ENCODE results near the gene SNX10.

Gene SNX10

DNA sequence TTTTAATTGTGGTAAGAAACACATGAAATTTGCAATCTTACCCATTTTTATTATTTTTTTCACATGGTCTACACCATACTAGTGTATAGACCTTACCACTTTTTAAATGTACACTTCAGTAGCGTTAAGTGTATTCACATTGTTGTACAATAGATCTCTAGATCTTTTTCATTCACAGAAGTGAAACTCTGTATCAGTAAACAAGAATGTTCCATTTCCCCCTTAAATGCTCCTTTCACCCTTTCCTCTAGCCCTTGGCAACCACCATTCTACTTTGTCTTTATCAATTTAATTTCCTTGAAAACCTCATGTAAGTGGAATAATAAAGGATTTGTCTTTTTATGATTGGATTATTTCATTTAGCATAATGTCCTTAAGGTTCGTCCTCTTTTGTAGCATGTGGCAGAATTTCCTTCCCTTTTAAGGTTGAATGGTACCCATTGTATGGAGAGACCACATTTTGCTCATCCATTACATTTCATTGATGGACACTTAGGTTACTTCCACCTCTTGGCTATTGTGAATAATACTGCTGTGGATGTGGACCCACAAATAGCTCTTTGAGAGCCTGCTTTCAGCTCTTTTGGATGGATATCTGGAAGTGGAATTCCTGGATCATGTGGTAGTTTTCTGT is 45.7 kb downstream of the SNX10 start:
- DNase-seq = no peak

DNA sequence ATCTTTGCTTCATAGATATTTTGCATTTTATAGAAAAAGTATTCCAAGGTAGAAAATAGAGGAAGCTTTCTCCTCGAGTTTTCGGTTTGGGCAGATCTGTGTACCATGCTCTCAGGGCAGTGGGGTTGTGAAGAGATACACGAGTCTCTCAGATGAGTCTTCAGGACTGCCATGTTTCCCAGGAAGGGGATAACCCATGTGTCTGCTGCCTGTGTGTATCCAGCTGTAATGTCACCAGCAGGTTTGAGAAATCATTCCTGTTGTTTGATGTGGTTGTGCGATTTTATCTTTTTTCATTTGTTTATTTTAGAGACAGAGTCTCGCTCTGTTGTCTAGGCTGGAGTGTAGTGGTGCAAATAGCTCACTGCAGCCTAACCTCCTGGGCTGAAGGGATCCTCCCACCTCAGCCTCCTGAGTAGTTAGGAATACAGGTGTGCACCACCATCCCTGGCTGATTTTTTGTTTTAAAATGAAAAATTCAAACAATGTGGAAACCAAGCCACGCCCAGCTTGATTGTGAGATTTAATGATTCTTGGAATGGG is 48.9 kb downstream of the SNX10 start:
- no peak for DNase-seq

DNA sequence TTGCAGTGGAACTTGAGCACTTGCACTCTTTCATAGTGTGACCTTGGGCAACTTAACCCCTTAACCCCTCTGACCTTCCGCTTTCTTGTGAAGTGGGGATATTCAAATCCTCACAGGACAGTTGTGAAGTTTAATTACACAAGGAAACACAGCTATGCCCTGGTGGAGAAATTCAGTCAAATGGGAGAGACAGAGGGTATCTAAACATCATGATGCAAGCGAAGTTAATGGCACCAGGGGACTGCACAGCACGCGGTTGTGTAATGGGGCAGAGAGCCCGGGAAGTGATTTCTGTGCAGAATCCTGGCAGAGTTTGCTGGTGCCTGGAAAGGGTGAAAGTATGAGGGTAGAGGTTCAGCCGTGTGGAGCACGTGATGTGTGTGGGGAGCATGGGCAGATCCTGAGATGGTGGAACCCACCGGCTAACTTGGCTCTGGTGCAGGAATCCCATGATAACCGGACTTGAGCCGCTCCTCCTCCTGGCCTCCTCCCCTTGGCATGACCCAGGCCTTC is 51.7 kb downstream of the SNX10 start:
- DNase-seq = no peak

DNA sequence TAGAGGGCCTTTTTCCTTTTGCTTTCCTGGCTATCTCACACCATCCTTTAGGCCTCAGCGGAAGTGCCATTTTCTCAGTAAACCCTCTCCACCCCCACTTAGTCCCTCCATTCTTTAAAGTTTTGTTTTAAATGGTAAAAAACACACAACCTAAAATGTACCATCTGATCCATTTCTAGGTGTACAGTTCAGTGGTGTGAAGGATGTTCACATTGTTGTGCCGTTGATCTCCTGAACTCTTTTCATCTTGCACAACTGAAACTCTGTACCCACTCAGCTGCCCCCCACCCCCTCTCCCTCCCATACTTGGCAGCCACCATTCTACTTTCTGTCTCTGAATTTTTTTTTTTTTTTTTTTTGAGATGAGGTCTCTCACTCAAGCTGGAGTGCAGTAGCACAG is 52.2 kb downstream of the SNX10 start:
- no peak for DNase-seq

DNA sequence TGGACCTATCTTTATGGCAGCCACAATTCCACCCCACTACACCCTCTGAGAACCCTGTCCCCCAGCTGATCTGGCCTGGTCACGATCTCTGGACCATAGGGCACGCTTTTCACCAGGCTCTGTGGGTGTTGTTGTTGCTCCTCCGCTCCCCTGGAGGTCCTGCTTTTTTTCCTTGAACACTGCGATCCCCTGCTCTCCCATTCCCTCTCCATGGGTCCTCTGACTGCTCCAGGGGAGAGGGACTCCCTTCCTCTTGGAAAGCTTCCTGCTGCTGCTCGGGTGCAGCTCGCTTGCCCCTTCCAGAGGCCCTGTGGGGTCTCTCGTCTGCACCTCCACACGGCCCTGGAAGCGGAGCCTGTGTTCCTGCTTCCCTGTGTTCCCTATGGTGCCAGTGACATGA is 53.5 kb downstream of the SNX10 start:
- DNase-seq = no peak

DNA sequence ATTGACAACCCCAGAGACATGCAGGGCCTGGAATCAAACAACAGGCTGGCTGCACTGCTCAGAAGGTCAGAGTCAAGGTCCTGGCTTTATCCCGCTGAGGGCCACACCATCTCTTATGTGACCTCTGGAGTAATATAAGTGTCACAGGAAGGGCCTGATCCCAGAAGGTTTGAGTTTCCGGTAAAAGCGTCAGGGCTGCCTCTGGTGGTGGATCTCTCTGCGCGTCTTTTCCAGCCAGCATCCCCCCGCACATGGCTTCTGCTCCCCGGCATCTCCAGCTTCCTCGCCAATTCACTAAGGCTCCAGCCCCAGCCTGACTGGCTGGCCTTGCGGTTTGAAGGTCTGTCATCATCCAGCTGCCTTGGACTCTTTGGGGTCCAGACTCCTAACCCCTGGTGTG is 54.2 kb downstream of the SNX10 start:
- no peak for DNase-seq

DNA sequence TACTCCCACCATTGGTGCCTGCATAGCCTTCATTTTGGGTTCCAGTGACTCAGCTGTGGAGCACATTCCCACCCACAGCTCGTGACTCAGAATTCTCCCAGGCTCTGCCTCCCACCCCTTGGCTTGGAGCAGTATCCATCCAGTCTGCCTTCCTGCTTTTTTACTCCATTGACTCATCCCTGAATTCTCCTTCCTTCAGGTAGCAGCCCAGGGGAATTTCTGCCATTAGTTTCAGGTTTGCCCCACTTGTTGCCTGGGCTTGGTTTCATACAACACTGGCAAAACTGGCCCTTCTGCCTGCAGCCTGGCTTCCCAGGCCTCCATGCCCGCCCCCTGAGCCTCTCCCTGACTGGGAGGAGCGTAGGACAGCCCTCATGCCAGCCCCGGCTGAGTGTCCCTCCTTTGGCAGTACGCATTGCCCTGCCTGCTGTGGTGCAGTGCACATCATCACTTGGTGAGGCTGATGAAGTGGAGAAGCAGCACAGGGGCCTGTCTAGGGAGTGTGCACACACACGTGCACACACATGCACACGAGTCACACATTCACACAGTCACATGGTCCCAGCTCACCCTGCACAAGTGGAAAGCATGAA is 55.0 kb downstream of the SNX10 start:
- DNase-seq = peak; percentile 16

DNA sequence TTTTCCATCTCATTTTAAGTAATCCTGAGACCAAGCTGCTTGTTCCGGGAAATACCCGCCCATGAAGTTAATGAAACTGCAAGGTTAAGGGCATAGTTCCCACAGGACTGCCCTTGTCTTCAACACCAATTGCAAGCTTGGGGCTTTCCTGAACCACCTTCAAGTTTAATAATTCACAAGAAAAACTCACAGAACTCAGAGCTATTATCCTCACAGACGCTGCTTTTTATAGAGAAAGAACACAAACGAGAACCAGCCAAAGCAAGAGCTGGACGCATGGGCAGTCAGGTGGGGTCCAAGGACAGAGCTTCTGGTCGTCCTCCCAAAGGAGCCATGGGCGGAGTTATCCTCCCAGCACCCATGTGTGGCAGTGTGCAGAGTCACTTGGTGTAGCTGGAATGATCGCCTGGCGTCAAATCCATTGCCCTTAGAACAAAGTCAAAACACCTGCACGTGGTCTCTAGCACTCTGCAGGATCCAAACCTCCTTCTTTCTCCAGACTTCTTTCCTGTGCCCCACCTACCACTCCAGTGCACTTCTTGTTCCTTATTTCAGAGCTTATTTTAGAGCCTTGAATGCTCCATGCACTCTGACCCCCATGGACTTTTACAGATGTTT is 56.7 kb downstream of the SNX10 start:
- DNase-seq = no peak

DNA sequence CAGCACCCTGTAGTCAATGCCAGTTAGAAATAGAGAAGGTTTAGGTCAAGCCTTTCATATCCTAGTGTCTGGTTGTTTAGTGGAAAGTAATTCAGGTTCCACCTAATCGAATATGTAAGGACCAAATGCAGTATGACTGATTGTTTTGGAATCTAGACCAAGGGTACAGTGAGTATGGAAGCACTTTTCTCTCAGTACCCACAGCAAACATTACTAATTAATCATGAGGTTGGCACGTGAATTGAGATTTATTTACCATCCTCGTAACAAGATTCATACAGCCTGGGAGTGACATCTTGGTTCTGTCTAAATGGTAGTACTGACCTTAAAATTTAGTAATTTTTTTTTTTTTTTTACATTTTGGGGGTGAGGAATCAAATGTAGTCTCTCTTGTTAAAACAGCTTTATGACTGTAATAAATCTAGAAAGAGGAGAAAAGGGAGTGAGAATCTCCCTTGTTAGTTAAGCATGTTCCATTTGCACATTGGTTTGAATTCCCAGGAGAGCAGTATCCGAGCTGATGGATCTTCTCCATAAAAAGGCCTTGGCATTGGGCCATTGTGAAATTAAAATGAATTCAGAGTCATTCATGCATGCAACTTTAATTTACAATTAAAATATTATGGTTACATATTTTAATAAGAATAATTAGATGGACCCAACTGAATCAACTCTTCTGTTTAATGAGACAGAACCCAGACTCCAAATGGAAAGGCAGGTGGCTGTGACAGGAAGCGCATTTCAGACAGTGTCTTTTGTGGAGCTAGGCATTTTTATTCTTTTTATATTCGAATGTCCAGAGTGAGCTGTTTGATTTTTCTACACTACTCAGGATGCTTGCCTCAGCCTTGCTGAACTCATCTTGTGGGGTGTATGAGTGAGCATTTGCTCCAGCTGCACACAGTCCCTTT is 57.6 kb downstream of the SNX10 start:
- no peak for DNase-seq

DNA sequence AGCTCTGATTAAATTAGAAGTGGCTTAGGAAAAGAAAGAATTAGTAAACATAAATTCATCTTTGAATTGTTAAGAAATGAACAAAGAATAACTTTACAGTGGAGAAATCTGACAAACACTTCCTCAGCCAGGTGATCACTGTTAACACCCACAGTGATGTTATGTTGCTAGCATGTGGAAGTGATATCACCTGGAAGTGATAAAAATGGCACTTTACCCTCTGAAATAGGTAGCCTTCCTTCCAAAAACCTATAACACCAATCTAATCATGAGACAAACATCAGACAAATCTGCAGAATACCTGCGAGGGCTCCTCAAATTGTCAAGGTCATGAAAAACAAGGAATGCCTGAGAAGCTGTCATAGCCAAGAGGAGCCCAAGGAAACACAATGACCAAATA is 59.5 kb downstream of the SNX10 start:
- no peak for DNase-seq

DNA sequence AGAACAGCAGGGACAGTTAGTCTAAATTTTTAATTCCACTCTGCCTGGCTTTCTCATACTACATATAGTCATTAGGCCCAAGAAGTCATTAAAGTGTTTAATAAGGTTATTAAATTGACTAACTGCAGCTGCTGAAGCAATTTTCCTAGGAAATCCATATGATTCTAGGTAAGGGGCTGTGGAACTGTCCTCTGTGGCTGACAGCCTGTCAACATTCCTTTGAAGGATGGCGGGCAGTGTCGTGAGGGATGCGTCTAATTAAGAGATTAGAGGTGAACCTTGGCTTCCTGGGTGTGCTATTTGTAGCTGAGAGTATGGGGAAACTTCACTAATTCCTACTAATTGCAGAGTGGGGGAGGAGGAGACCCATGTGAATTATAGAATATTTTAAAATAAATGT is 64.6 kb downstream of the SNX10 start:
- no peak for DNase-seq

DNA sequence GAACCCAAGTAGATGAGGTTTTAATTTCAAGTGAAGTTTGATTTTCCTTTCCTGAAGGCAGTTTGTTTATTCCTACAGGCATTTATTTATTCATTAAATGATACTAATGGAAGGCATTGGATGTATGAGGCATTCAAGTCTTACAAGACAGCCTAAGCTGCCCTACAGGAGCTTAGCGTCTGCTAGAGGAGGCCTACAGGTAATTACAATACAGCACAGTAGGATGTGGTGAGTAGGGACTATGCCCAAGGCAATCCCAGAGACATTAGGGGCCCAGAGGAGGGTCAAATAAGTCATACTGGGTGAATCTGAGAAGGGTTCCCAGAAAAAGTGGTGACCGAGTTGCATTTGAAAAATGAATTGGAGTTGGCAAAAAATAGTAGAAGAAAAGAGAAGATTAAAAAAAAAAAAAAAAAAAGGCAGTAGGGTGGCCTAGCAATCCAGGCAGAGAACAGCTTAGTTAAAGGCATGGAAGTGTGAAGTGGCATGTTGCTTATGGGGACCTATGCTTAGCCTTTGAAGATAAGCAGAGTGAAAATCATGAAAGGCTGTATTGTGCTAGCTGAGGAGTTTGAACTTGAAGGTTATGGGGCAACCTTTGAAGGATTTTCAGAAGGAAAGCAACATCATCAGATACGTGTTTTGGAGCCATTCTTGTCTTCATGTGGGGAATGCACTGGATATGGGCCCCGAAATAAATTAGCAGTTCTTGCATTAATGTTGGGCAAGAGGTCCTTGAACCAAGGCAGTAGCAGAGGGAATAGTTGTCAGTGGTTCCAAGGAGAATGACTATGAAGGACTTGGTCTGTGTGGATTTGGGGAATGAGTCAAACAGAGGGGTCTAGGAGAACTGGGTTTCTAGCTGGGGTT is 65.5 kb downstream of the SNX10 start:
- DNase-seq = no peak

DNA sequence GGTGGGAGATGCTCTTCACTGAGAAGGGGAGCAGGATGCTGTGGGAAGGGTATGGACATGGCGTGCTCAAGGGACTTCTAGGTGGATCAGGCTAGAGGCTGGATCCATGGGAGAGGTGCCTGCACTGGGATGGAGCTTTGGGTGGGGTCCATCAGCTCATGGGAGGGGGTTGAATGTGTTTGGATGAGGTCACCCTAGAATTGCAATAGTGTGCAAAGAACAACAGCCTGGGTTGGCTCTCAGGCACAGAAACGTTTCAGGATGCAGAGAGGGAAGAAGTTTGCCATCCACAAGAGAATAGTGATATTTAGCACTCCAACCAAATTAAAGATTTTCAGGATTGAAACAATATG is 66.1 kb downstream of the SNX10 start:
- DNase-seq = no peak

DNA sequence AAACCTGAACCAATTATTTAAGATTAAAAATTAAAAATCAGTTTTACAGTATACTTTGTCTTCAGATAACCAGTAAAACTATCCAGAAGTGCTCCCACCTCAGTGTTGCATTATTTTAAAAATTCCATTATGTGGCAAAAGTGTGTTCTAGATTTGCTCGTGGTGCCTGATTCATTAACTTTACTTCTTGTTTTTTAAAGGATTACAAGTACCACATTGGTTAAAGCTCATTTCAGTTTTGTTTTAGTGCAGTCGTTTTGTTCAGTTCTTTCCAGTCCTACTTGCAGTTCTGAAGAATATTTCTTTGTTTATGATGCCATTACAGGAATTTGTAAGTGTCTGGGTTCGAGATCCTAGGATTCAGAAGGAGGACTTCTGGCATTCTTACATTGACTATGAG is 69.0 kb downstream of the SNX10 start:
- no peak for DNase-seq

DNA sequence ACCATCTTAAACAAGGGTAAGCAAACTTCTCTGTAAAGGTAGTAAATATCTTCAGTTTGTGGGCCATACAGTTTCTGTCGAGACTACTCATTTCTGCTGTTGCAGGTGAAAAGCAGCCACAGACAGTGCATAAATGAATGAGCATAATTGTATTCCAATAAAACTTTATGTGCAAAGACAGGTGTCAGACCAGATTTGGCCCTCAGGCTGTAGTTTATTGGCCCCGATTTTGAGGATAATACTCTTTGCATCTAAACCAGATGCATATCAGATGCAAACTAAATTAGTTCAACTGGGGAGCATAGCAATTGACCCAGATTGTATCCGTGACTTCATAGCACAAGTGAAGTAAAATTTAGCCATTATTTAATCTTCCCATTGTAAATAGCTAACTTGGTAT is 70.0 kb downstream of the SNX10 start:
- no peak for DNase-seq

DNA sequence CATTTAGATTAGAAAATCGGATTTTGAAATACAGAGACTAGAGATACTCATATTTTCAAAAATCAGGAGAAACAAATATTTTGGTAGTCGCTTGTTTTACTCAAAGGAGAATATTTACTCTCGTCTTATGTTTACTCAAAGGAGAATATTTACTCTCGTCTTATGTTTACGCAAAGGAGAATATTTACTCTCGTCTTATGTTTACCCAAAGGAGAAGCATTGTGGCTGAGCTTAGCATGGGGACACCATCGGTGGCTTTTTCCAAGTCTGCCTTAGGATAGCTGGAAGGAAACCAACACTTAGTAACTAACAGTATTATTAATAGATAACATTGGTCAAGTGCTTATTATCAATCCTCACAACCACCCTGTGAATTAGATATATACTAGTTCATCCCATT is 71.8 kb downstream of the SNX10 start:
- no peak for DNase-seq

DNA sequence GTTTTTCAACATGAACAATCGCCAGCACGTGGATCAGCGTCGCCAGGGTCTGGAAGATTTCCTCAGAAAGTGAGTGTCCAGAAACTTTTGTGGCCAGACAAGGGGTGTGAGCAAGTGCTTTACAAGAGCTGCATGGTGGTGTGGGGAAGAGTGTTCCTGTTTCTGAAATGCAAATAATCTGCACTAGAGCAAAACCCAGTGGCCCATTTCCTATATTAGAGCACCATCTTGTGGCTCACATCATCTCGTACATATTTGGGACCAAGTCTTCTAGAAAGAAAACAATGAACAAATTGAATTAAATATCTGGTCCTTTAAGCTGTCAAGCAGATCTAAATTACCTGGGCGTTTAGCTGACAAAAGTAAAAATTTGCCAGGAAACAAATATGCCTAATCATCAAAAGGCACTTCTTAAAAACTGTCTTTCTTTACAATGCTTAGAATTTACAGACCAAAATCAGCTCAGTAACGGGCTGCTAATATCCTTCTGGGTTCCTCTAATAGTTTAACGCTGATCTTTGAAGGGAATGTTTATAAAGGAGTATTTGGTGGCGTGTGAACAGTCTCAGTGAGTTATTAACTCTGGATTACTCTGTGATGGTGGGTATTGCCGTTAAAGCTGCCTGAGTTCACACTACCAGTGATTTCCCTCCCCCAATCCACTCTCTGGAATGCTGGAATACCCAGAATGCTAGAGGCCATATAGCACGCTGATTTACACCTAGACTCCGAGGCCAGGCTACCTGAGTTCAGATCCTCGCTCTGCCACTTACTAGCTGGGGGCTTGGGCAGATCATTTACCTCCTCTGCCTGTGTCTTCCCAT is 73.6 kb downstream of the SNX10 start:
- peak; percentile 47 for DNase-seq

DNA sequence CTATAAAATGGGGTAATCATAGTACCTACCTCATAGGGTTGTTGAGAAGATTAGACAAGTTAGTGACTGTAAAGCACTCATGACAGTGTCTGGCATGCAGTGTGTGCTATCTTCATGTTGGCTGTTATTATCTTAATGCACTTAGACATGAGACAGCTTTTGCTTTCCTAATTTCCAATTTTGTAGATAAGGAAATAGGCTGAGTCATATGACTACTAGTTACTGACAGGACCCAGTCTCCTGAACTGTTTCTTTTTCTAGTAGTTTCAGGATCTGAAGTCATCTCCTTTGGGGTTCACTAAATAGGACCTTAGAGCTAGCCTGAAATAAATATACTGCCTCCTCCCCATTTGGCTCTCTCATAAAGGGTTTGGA is 74.2 kb downstream of the SNX10 start:
- DNase-seq = no peak

DNA sequence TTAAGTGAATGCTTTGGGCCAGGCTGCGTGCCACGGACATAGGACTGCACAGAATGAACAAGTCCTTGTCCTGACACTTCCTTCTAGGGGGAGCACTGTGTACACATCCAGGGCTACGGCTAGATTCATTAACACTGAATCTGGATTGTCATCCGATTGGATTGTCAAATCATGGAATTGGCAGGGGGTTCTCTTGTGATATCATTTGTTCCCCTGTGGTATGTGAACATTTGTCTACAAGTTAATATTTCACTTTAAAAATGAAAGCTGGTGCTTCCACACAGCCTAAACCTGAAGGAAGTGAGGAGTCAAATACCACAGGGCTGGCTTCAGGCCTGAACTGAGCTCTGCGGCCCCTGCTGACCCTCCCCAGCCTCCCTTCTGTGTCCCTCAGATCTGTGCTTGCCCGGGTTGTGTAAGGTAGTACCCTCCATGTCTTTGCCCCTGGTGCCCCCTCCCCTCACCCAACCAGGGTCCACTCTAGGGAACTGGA is 75.6 kb downstream of the SNX10 start:
- DNase-seq = no peak

DNA sequence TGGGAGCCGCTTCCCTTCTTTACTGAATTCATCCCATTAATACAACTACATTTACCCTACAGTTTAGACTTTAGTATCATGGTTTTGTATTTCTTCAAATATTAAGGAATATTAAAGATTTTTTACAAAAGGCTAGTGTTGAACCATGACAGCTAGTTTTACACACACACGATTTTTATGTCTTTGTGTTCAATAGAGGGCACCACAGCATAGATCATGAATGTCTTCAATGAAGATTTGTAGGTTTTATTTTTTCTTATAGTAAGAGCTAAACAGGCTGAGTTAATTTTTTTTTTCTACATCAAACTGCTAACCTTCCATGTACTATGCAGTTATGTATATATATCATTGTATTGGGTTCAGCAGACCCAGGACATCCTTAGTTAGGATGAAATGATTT is 76.9 kb downstream of the SNX10 start:
- DNase-seq = no peak

DNA sequence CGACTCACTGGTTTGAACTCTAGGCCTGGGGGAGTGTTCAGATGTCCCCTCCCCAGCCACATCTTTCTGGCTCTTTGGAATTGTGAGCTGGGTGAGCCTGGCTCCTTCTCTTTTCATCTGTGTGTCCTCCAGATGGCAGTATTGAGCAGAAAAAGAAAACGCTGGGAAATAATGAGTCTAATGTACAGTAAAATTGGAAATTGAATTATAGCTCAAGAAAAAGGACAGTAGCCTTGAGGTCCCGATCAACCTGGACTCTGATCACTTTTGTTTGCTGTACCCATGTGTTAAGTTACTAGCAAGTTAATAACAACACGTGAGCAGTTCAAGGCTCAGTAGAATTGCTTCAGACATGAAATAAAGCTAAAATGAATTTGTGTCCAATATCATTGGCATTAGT is 77.9 kb downstream of the SNX10 start:
- peak; percentile 22 for DNase-seq

Data from activated CD4-positive, alpha-beta T cell treated with anti-CD3 and anti-CD28 coated beads for 48 hours (primary cell).